ENCODE results near the gene DNAL1.
"Not testable (repeated sequence)": the region's sequence is repeated elsewhere in the genome, so short reads cannot be mapped to it uniquely, and the experiment has no call there.

DNAL1 gene

GRCh38 chr14:73640796-73641365 is 3.9 kb upstream of the DNAL1 start:
- no peak for DNase-seq

DNA sequence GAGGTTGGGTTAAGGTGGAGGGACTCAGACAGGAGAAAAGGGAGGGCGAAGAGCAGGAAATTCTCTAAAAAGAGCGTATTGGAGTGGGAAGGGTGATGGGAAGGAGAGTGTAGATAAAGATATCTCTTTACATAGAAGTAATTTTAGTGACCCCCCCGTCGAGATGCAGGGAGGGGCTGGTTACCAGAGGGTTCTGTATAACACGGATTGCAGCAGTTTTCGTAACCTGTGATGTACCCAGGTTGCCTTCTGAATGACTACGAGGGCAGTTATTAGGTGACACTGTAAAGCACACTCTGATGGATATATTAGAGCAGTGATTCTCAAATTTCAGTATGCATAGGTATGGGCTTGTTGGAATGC is 443 bp downstream of the DNAL1 start:
- no peak for DNase-seq

- no peak for DNase-seq
Observed at GRCh38 chr14:73651005-73651404, 6.2 kb downstream of the DNAL1 start.

- DNase-seq: no peak
Observed at GRCh38 chr14:73655851-73656250, 11.1 kb downstream of the DNAL1 start.

DNA sequence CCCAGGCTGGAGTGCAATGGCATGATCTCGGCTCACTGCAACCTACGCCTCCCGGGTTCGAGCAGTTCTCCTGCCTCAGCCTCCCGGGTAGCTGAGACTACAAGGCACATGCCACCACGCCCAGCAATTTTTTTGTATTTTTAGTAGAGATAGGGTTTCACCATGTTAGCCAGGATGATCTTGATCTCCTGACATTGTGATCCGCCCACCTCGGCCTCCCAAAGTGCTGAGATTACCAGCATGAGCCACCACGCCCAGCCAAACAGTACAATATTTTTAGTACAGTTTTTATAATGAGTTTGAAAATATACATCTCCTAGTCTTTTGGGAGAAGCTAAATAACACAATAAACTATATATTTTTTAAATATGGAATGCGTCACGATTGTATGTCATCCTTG is 14.4 kb downstream of the DNAL1 start:
- DNase-seq: not testable (repeated sequence)

DNA sequence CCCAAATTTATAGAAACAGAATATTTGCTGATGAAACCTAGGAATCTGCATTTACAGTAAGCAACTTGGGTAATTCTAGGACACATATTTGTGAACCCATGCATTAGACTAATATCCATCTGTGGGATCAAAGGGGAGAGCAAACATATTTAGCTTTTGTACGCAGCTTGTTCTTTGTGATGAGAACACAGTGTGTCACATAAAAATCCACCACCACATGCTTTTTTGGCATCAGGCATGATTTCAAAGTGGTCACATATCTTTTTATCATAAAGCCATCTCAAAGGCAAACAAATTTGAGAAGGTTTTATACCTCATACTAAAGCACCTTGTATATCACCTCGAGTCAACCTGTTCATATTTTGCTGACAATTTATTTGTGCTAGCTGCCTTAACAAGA is 15.7 kb downstream of the DNAL1 start:
- DNase-seq: no peak

DNA sequence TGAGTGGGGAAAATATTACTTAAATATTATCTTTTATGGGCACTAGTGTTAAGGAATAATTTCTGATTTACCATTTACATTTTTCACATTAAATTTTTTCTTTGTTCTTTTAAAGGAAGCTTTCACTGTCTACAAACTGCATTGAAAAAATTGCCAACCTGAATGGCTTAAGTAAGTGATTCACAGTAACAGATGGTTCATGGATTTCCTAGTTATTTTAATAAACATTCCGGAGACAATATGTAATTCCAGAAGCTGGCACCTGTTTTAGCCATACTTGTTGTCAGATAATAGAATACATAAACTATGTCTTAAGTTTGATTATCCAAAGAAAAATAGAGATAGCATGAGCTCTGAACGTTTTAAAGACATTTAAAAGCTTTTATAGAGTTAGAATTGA is 17.1 kb downstream of the DNAL1 start:
- DNase-seq: no peak

DNA sequence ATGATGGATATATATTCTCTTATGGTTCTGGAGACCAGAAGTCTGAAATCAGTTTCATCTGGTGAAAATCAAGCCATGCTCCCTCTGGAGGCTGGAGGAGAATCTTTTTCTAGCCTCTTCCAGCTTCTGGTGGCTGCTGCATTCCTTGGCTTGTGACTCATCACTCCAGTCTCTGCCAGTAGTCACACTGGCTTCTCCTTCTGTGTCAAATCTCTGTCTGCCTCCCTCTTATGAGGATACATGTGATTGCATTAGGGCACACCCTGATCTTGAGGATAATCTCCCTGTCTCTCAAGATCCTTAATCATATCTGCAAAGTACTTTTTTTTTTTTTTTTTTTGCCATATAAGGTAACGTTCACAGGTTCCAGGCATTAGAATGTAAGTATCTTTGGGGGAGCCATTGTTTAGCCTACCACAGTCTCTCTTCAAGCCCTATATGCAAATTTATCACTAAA is 17.7 kb downstream of the DNAL1 start:
- peak; percentile 31 for DNase-seq

DNA sequence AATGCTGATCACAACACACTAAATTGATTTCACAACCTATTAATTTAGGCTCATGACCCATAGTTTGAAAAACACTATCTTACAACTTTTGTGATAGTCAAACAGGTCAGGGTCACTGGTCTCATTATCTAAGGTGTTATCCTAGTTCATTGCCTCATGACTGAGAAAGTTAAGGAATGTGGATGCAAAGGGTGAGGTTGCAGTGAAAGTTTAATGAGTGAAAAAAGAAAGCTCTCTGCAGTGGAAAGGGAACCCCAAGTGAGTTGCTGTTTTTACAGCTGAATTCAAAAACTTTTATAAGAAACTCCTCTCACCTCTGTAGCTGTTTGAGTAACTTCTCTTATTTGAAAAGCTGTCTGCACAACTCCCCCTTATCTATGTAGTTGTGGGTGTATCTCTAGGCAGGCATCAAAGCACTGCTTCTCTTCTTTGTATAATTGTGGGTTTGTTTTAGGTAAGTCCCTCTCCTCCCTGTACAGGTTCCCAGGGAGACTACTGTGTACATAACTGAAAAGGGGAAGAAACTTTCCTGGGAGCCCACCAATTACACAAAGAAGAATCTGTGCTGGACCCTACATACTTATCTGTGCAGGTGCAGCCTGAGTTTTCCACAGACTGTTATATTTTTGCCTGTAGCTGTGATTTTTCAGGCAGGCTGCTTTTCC is 18.9 kb downstream of the DNAL1 start:
- DNase-seq: peak; percentile 24

DNA sequence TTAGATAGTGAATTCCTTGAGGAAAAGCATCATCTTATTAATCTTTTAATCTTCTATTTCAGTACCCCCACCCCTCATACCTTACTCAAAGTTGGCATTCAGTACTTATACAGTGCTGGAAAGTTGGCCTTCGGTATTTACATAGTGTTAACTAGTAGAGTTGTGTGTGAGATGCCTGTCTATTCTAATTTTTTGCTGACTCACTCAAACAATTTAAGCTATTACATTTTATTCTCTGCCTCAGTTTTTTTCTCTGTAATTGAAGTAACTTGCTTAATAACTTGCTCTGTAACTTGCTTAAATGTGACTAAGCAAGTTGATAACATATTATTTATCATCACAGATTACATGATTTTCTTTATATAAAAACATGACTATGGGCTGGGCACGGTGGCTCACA is 20.3 kb downstream of the DNAL1 start:
- no peak for DNase-seq

DNA sequence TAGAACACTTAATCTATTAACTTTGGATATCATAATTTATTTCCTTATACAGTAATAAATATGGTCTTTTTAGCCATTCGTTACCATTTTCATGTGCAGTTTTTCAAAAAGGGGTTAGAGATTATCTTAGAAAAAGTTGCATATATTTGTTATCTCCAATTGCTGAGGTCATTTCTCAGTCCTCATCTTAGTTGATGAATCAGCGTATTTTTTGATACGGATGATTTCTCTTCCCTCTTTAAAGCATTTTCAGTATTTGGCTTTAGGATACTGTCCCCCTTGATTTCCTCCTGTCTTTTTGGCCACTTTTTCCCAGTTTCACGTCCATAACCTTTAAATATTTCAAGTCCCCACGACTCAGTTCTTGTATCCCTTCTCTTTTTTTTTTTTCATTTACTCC is 21.8 kb downstream of the DNAL1 start:
- peak; percentile 16 for DNase-seq

DNA sequence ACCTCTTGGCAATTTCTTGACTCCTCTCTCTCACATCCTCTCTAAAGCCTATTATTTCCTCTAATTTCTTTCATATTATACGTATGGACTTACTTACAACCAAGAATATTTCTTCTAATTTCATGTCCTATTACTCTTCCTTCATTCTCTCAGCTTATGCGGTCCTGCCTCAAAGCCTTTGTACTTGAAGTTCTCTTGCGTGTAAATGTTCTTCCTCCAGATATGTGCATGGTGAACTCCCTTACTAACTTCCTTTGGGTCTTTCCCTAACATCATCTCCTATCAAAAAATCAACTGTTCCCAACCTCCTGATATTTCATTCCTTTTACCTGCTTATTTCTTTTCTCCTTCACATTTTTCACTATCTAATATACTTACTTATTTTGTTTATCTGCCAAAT is 23.1 kb downstream of the DNAL1 start:
- no peak for DNase-seq

GRCh38 chr14:73674986-73675385 is 30.2 kb downstream of the DNAL1 start:
- DNase-seq: no peak

DNA sequence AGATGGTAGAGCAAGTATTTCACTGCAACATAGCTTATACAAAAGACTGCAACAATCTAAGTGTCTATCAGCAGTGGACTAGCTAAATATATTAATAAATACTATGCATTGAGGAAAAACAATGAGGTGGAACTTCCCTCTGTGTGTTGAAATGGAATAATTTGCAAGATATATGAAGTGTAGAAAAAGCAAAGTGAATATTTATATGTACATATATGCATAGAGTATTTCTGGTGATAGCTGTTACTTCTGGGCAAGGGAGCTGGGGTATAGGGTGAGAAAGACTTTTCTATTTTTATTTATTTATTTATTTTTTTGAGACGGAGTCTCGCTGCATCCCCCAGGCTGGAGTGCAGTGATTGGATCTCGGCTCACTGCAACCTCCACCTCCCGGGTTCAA is 33.9 kb downstream of the DNAL1 start:
- no peak for DNase-seq

DNA sequence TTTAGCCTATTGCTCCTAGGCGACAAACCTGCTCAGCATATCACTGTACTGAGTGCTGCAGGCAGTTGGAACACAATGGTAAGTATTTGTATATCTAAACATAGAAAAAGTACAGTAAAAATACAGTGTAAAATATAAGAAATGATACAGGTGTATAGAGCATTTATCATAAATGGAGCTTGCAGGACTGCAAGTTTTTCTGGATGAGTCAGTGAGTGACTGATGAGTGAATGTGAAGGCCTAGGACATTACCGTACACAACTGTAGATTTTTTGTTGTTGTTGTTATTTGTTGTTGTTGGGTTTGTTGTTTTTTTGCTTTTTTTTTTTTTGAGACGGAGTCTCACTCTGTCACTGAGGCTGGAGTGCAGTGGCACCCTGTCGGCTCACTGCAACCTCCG is 36.0 kb downstream of the DNAL1 start:
- no peak for DNase-seq

DNA sequence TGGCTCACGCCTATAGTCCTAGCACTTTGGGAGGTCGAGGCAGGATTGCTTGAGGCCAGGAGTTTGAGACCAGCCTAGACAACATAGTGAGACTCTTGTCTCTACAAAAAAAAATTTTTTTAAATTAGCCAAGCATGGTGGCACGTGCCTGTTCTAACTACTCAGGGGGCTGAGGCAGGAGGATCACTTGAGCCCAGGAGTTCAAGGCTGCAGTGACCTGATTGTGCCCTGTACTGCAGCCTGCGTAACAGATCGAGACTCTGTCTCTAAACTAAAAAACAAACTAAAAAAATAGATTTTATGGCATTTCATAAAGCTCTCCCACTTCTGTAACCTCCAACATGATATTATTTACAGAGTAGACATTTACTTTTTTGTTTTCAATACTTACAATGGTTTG is 39.8 kb downstream of the DNAL1 start:
- no peak for DNase-seq

DNA sequence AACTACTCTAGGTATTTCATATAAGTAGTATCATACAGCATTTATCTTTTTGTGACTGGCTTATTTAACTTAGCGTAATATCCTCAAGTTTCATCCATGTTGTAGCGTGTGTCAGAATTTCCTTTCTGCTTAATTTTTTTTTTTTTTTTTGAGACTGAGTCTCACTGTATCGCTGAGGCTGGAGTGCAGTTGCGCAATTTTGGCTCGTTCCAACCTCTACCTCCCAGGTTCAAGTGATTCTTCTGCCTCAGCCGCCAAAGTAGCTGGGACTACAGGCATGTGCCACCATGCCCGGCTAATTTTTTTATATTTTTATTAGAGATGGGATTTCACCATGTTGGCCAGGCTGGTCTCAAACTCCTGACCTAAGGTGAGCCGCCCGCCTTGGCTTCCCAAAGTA is 40.5 kb downstream of the DNAL1 start:
- no peak for DNase-seq

DNA sequence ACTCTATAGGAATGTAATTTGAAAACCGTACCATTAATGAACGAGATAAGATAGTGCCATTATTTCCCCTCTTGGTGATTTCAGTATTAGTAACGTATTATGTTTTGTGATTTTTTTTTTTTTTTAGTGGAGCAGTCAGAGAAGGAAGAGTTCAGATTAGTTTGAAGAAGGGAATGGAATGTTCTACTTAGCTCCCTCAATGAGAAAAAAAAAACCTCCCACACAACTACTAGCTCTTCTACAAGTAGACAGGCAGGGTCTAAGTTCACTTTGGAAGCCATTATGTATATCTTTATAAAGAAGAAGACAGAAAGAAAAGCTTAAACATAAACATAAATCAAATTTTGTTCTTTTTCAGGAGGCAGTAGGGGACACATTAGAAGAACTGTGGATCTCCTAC is 42.1 kb downstream of the DNAL1 start:
- DNase-seq: no peak

GRCh38 chr14:73694083-73694482 is 49.3 kb downstream of the DNAL1 start:
- no peak for DNase-seq

GRCh38 chr14:73695082-73695481 is 50.3 kb downstream of the DNAL1 start:
- no peak for DNase-seq

- no peak for DNase-seq
Observed at GRCh38 chr14:73695997-73696396, 51.2 kb downstream of the DNAL1 start.

GRCh38 chr14:73696466-73697400 is 51.9 kb downstream of the DNAL1 start:
- peak; percentile 25 for DNase-seq

GRCh38 chr14:73700325-73700724 is 55.5 kb downstream of the DNAL1 start:
- no peak for DNase-seq

GRCh38 chr14:73708076-73708475 is 63.3 kb downstream of the DNAL1 start:
- DNase-seq: not testable (repeated sequence)

Data from OCI-M1 (cell line).